Hepatocyte (in vitro differentiated cells): ENCODE measurements around the gene TMEM179B. TPM values are rescaled to one million over a fixed set of nuclear protein-coding genes. Genes with fewer than 3 reads are reported as not detected.
A peak's percentile ranks its signal among the peaks of the same experiment; 100 is the strongest.
"Not testable (repeated sequence)": the region's sequence is repeated elsewhere in the genome, so short reads cannot be mapped to it uniquely, and the experiment has no call there.

Experiments used
- DNase-seq: peaks from one replicate; pipeline ENCODE4 v3.0.0-alpha.2; 2016; ENCODE audit warnings: low spot score
- H2AFZ ChIP-seq: fragments of 200-600 bp; sonication (generic); 2 replicates; pipeline ENCODE4 v1.6.0; 2016; ENCODE audit warnings: antibody characterized with exemption, mild to moderate bottlenecking
- H3K27ac ChIP-seq: fragments of 200-600 bp; sonication (generic); 2 replicates; pipeline ENCODE4 v1.5.1; 2016; ENCODE audit warnings: mild to moderate bottlenecking
- H3K27me3 ChIP-seq: fragments of 200-600 bp; sonication (generic); 2 replicates; pipeline ENCODE4 v1.6.1; 2016
- H3K36me3 ChIP-seq: fragments of 200-600 bp; sonication (generic); replicated peaks from 2 replicates; pipeline ENCODE4 v1.5.1; 2016; ENCODE audit warnings: low read depth; ENCODE audit not compliant: insufficient read depth
- H3K4me1 ChIP-seq: fragments of 200-600 bp; sonication (generic); 2 replicates; pipeline ENCODE4 v1.5.1; 2016; ENCODE audit warnings: mild to moderate bottlenecking, moderate library complexity; ENCODE audit not compliant: insufficient read depth
- H3K4me2 ChIP-seq: fragments of 200-600 bp; sonication (generic); 2 replicates; pipeline ENCODE4 v1.6.0; 2016
- H3K4me3 ChIP-seq: fragments of 200-600 bp; sonication (generic); 2 replicates; pipeline ENCODE4 v1.5.1; 2016; ENCODE audit warnings: mild to moderate bottlenecking
- H3K79me2 ChIP-seq: fragments of 200-600 bp; sonication (generic); 2 replicates; pipeline ENCODE4 v1.6.0; 2017; ENCODE audit warnings: mild to moderate bottlenecking
- H3K9me2 ChIP-seq: fragments of 200-600 bp; sonication (generic); replicated peaks from 2 replicates; pipeline ENCODE4 v1.6.0; 2017; ENCODE audit warnings: mild to moderate bottlenecking; ENCODE audit not compliant: insufficient read depth
- H3K9me3 ChIP-seq: fragments of 200-600 bp; sonication (generic); 2 replicates; pipeline ENCODE4 v1.5.1; 2016; ENCODE audit warnings: low read depth, mild to moderate bottlenecking
- H4K20me1 ChIP-seq: fragments of 200-600 bp; sonication (generic); 2 replicates; pipeline ENCODE4 v1.6.0; 2016; ENCODE audit warnings: mild to moderate bottlenecking; ENCODE audit not compliant: insufficient read depth, poor library complexity, severe bottlenecking
- CTCF ChIP-seq: fragments of 200-600 bp; sonication (generic); IDR thresholded peaks from 2 replicates; pipeline ENCODE4 v1.5.1; 2016; ENCODE audit warnings: antibody characterized with exemption, mild to moderate bottlenecking; ENCODE audit not compliant: poor library complexity
- EZH2 ChIP-seq: fragments of 200-600 bp; sonication (generic); IDR thresholded peaks from 2 replicates; pipeline ENCODE4 v1.6.1; 2016; ENCODE audit warnings: antibody characterized with exemption, mild to moderate bottlenecking, borderline replicate concordance
- EZH2phosphoT487 ChIP-seq: fragments of 200-600 bp; sonication (generic); IDR thresholded peaks from one replicate; pipeline ENCODE4 v1.6.1; 2018; ENCODE audit warnings: antibody characterized with exemption, mild to moderate bottlenecking, low read depth, moderate library complexity; ENCODE audit not compliant: unreplicated experiment, severe bottlenecking
- WGBS: methylation state at CpG from one replicate; pipeline ENCODE4 v1.1.6; 2016; ENCODE audit warnings: low lambda C conversion rate; ENCODE audit errors: missing lambda C conversion rate; 5-methylcytosine and 5-hydroxymethylcytosine counted together
- polyA plus RNA-seq: library from polyadenylated mRNA; unstranded; fragments of >200 nt; fragmentation: Nextera tagmentation; extraction: Ambion mirVana; gene quantifications from 2 replicates; pipeline ENCODE4 v1.2.1, GENCODE V29; 2016
- total RNA-seq: library from RNA; depleted of rRNA; stranded (reverse); fragments of >200 nt; gene quantifications from 2 replicates; pipeline ENCODE4 v1.2.3, GENCODE V29; 2014

TMEM179B gene
- total and polyA plus RNA-seq, 2 experiments from 2014 or later: 78.0 to 172 TPM

GRCh38 chr11:62823677-62824076 lies 36.5 kb downstream of the TMEM179B start:
- H3K9me2 ChIP-seq: no peaks in the 10 kb centered on the region
- peaks cover 1% of the 10 kb centered on the region for H4K20me1 ChIP-seq
- no peak overlapping the region for H3K4me3 ChIP-seq
- H3K4me1 ChIP-seq: no peaks in the 10 kb centered on the region
- peaks cover 25% of the 10 kb centered on the region for H3K79me2 ChIP-seq
- no peak overlapping the region for H2AFZ ChIP-seq
- no peak for TF ChIP-seq EZH2
- no peak for TF ChIP-seq EZH2phosphoT487
- no peak for TF ChIP-seq CTCF
- H3K27me3 ChIP-seq: no peaks in the 10 kb centered on the region
- H3K36me3 ChIP-seq: peaks cover 8% of the 10 kb centered on the region
- H3K4me2 ChIP-seq: no peak overlapping the region
- DNase-seq: no peak
- no peak overlapping the region for H3K27ac ChIP-seq
- H3K9me3 ChIP-seq: no peaks in the 10 kb centered on the region
- 98% methylated on average over 3 of the region's 3 CpGs for WGBS

GRCh38 chr11:62828130-62828529 lies 40.9 kb downstream of the TMEM179B start:
- 98% methylated on average over 8 of the region's 8 CpGs for WGBS
- H3K79me2 ChIP-seq: peaks cover 56% of the 10 kb centered on the region

GRCh38 chr11:62830904-62831519 lies 43.8 kb downstream of the TMEM179B start:
- WGBS: 1% methylated on average over 28 of the region's 33 CpGs
- Histone ChIP-seq H3K4me1 (peaks cover 15% of the 10 kb centered on the region), H3K27me3 (no peaks in the 10 kb centered on the region), H3K4me3 (peak overlapping the region; percentile 87), H2AFZ (peak overlapping the region; percentile 34), H3K79me2 (peaks cover 77% of the 10 kb centered on the region), H4K20me1 (peaks cover 18% of the 10 kb centered on the region), H3K27ac (peak overlapping the region; percentile 95), H3K4me2 (peak overlapping the region; percentile 94), H3K9me3 (no peaks in the 10 kb centered on the region), H3K36me3 (no peaks in the 10 kb centered on the region), H3K9me2 (no peaks in the 10 kb centered on the region)
- TF ChIP-seq EZH2phosphoT487 (no peak), EZH2 (no peak), CTCF (no peak)
- DNase-seq: no peak

More at GRCh38 chr11:62828130-62828529, 40.9 kb downstream of the TMEM179B start:
- H3K36me3 ChIP-seq, H3K4me3 ChIP-seq, H3K27me3 ChIP-seq, DNase-seq, H3K27ac ChIP-seq, H3K9me2 ChIP-seq, H2AFZ ChIP-seq, H3K4me2 ChIP-seq, H3K9me3 ChIP-seq: not testable (repeated sequence)
- Histone ChIP-seq H4K20me1 (peaks cover 18% of the 10 kb centered on the region), H3K4me1 (peaks cover 10% of the 10 kb centered on the region)

- Histone ChIP-seq H3K27me3 (no peaks in the 10 kb centered on the region), H3K27ac (peak within 1 kb of the TSS; percentile 95), H3K36me3 (no peaks in the 10 kb centered on the region), H2AFZ (peak within 1 kb of the TSS; percentile 42), H3K79me2 (peaks cover 83% of the 10 kb centered on the region), H3K4me3 (peak within 1 kb of the TSS; percentile 87), H3K4me1 (peaks cover 15% of the 10 kb centered on the region), H3K4me2 (peak within 1 kb of the TSS; percentile 94), H3K9me3 (no peaks in the 10 kb centered on the region), H3K9me2 (no peaks in the 10 kb centered on the region), H4K20me1 (peaks cover 18% of the 10 kb centered on the region)
- peak; percentile 100 for DNase-seq
- WGBS: 1% methylated on average over 59 of the region's 65 CpGs
- no peak for TF ChIP-seq CTCF
- TF ChIP-seq EZH2: no peak
- TF ChIP-seq EZH2phosphoT487: no peak
These were observed 44.5 kb downstream of the TMEM179B start, which contains the start of gene STX5 for GRCh38 chr11:62831520-62832335. STX5 (minus strand) TSS chr11:62832051; CDS start chr11:62831243, 808 bp downstream.
